ENCODE results near the gene ZFYVE28. TPM values are rescaled to one million over a fixed set of nuclear protein-coding genes. Genes with fewer than 3 reads are reported as not detected.

The ZFYVE28 gene
- total RNA-seq, 1 donor from 2014 or later, result 5.9 TPM

DNA sequence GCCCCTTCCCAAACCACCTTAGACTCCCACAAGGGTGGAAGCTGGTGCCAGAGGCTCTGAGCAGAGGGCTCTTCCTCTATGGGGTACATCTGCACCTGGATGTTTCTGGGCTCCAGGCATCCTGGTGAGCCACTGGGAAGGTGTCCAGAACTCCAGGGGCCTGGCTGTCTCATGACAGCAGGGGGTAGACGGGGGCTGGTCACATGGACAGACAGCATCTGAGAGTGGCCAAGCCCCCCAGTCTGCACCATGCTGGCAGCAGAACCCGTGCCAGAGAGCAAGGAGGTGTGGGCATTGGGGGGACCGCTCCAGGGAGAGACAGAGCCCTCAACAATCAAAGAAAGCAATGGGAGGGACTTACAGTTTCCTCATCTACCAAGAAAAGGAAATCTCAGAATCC is 39.5 kb downstream of the ZFYVE28 start:
- ChIA-PET POLR2A (no interaction called here), CTCF (no interaction called here)
- no peak overlapping the region for H3K4me3 Mint-ChIP-seq
- peaks cover 9% of the 10 kb centered on the region for H3K27me3 Mint-ChIP-seq
- H3K4me1 Mint-ChIP-seq, result peaks cover 20% of the 10 kb centered on the region
- no peaks in the 10 kb centered on the region for H3K36me3 Mint-ChIP-seq (ENCODE audit: low read depth)
- ATAC-seq (ENCODE audit: low read depth) (no peak), DNase-seq (no peak)
- TF ChIP-seq CTCF (IDR thresholded peaks at IDR 0.05), result no peak
- no peak overlapping the region for H3K27ac Mint-ChIP-seq
- peaks cover 9% of the 10 kb centered on the region for H3K9me3 Mint-ChIP-seq
- intact Hi-C loops (cut with micrococcal nuclease), result no loop called here

DNA sequence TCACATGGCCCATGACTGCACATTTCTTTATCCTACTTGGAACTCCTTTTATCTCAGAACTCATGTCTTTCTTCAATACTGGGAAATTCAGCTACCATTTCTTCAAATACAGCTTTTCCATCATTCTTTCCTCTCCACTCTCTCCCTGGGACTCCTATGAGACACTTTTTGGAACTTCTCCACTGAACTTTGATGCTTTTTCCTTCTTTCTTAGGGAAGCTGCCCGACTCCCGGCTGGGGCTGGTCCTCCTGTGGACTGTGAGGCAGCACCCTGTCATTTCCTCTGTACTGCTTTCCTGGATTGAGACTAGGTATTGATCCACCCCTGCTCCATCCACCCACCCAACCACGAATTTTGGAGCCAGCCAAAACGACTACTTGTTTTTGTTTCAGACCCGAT is 40.0 kb downstream of the ZFYVE28 start:
- ChIA-PET CTCF (no interaction called here), POLR2A (no interaction called here)
- H3K27me3 Mint-ChIP-seq, result peaks cover 9% of the 10 kb centered on the region
- H3K9me3 Mint-ChIP-seq, result peaks cover 11% of the 10 kb centered on the region
- DNase-seq (no peak), ATAC-seq (ENCODE audit: low read depth) (no peak)
- no peak for TF ChIP-seq CTCF (IDR thresholded peaks at IDR 0.05)
- H3K27ac Mint-ChIP-seq, result no peak overlapping the region
- peaks cover 15% of the 10 kb centered on the region for H3K4me1 Mint-ChIP-seq
- no peak overlapping the region for H3K4me3 Mint-ChIP-seq
- no peaks in the 10 kb centered on the region for H3K36me3 Mint-ChIP-seq (ENCODE audit: low read depth)
- intact Hi-C loops (cut with micrococcal nuclease), result no loop called here

GRCh38 chr4:2377241-2377640 is 41.2 kb downstream of the ZFYVE28 start:
- peaks cover 9% of the 10 kb centered on the region for H3K27me3 Mint-ChIP-seq
- no peak overlapping the region for H3K4me3 Mint-ChIP-seq
- POLR2A ChIA-PET, result no interaction called here
- intact Hi-C loops (cut with micrococcal nuclease), result no loop called here
- peaks cover 9% of the 10 kb centered on the region for H3K9me3 Mint-ChIP-seq
- no peak overlapping the region for H3K27ac Mint-ChIP-seq
- DNase-seq, result no peak
- H3K4me1 Mint-ChIP-seq, result peaks cover 4% of the 10 kb centered on the region
- no peak for TF ChIP-seq CTCF (IDR thresholded peaks at IDR 0.05)
- no peak for ATAC-seq (ENCODE audit: low read depth)
- no peaks in the 10 kb centered on the region for H3K36me3 Mint-ChIP-seq (ENCODE audit: low read depth)
- CTCF ChIA-PET, result no interaction called here

DNA sequence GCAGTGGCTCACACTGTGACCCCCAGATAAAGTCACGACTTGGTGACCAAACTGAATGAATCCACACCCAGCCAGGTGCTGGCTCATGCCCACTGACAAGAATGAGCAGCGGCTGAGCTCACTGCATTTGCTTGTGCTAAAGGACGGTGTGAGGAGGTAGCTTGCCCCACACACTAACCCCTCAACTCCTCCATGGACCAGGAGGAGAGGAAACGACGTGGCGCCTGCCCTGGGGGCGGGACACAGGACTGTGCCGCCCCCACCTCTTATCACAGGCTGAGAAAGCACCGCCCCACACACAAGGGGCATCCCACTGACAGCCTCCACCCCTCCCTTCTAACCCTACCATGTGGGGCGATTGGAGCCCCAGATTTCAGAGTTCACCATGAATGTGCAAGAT is 43.0 kb downstream of the ZFYVE28 start:
- peaks cover 9% of the 10 kb centered on the region for H3K27me3 Mint-ChIP-seq
- intact Hi-C loops (cut with micrococcal nuclease), result no loop called here
- TF ChIP-seq CTCF (IDR thresholded peaks at IDR 0.05), result no peak
- H3K4me1 Mint-ChIP-seq, result peaks cover under 1% of the 10 kb centered on the region
- POLR2A ChIA-PET, result no interaction called here
- peaks cover 3% of the 10 kb centered on the region for H3K9me3 Mint-ChIP-seq
- no peak for DNase-seq
- no peak for ATAC-seq (ENCODE audit: low read depth)
- H3K27ac Mint-ChIP-seq, result no peak overlapping the region
- no peaks in the 10 kb centered on the region for H3K36me3 Mint-ChIP-seq (ENCODE audit: low read depth)
- no peak overlapping the region for H3K4me3 Mint-ChIP-seq
- CTCF ChIA-PET, result no interaction called here

DNA sequence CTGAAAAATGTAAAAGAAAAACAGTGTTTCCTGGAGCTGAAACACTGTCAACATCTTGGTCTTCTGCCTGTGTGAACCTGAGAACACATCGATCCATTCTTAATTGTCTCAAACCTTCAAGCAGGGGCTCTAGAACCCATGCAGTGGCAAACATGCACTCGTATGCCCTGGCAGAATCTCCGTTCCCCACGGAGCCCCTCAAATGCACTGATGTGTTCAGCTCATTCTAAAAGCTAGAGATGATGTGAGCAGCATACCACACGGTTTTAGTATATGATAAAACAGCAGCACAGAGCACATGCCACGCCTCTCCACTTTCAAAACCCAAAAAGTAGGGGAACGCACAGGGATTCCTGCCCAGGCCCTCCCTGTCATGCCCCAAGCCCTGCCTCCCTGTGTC is 44.9 kb downstream of the ZFYVE28 start:
- Mint-ChIP-seq H3K36me3 (ENCODE audit: low read depth) (no peaks in the 10 kb centered on the region), H3K9me3 (peaks cover 9% of the 10 kb centered on the region), H3K4me3 (no peak overlapping the region), H3K27ac (no peak overlapping the region), H3K4me1 (no peaks in the 10 kb centered on the region), H3K27me3 (peaks cover 5% of the 10 kb centered on the region)
- CTCF ChIA-PET, result interaction anchor here (0.9 kb wide), 1 partner anchor 153 kb away, joined by 3 read pairs; no protein-coding TSS in a partner anchor
- ATAC-seq (ENCODE audit: low read depth) (no peak), DNase-seq (no peak)
- TF ChIP-seq CTCF (IDR thresholded peaks at IDR 0.05), result no peak
- intact Hi-C loops (cut with micrococcal nuclease), result no loop called here
- POLR2A ChIA-PET, result no interaction called here

Measured in activated B cell treated with CpG ODN at 0.5 μM for 24 hours (primary cell).